GM23338 (cell line): ENCODE measurements around the gene PHF20. TPM values are rescaled to one million over a fixed set of nuclear protein-coding genes. Genes with fewer than 3 reads are reported as not detected.
A peak's percentile ranks its signal among the peaks of the same experiment; 100 is the strongest.

Experiments
- ATAC-seq: fragments of 200-7000 bp; cut with Tn5 transposase; 3 replicates; pipeline ENCODE4 v1.9.1; 2020
- DNase-seq: peaks from one replicate; pipeline ENCODE4 v3.0.0-alpha.2; 2015; ENCODE audit warnings: low spot score
- H2AFZ ChIP-seq: fragments of 200-600 bp; sonication (generic); 2 replicates; pipeline ENCODE4 v1.8.0; 2016; ENCODE audit warnings: antibody characterized with exemption, mild to moderate bottlenecking, moderate library complexity
- H3F3A ChIP-seq: fragments of 200-600 bp; sonication (generic); replicated peaks from 2 replicates; pipeline ENCODE4 v1.8.0; 2017; ENCODE audit warnings: antibody characterized with exemption, mixed run types, low read depth
- H3K27ac ChIP-seq: fragments of 200-600 bp; sonication (generic); 2 replicates; pipeline ENCODE4 v1.6.1; 2016; ENCODE audit warnings: low read depth
- H3K27me3 ChIP-seq: fragments of 200-600 bp; sonication (generic); 2 replicates; pipeline ENCODE4 v1.8.0; 2016; ENCODE audit warnings: mild to moderate bottlenecking, mixed run types, moderate library complexity; ENCODE audit not compliant: insufficient read depth
- H3K36me3 ChIP-seq: fragments of 200-600 bp; sonication (generic); 2 replicates; pipeline ENCODE4 v1.8.0; 2016; ENCODE audit warnings: mild to moderate bottlenecking; ENCODE audit not compliant: insufficient read depth
- H3K4me1 ChIP-seq: fragments of 200-600 bp; sonication (generic); 2 replicates; pipeline ENCODE4 v1.8.0; 2016; ENCODE audit warnings: mild to moderate bottlenecking, moderate library complexity; ENCODE audit not compliant: insufficient read depth
- H3K4me2 ChIP-seq: fragments of 200-600 bp; sonication (generic); 2 replicates; pipeline ENCODE4 v1.7.1; 2017; ENCODE audit warnings: mixed run types
- H3K4me3 ChIP-seq: fragments of 200-600 bp; sonication (generic); 2 replicates; pipeline ENCODE4 v1.6.1; 2016; ENCODE audit warnings: mixed run types
- H3K79me2 ChIP-seq: fragments of 200-600 bp; sonication (generic); replicated peaks from 2 replicates; pipeline ENCODE4 v1.8.0; 2017; ENCODE audit warnings: mild to moderate bottlenecking; ENCODE audit not compliant: insufficient read depth
- H3K9me2 ChIP-seq: fragments of 200-600 bp; sonication (generic); 2 replicates; pipeline ENCODE4 v1.8.0; 2017; ENCODE audit not compliant: insufficient read depth
- H4K20me1 ChIP-seq: fragments of 200-600 bp; sonication (generic); replicated peaks from 2 replicates; pipeline ENCODE4 v1.8.0; 2017; ENCODE audit warnings: mild to moderate bottlenecking; ENCODE audit not compliant: insufficient read depth
- H3K27ac Mint-ChIP-seq: 2 replicates; pipeline ENCODE4 v1.8.0; 2020; ENCODE audit warnings: inconsistent platforms, mild to moderate bottlenecking, moderate library complexity, mixed read lengths
- H3K27me3 Mint-ChIP-seq: 3 replicates; pipeline ENCODE4 v1.8.0; 2022; ENCODE audit warnings: low read depth, mild to moderate bottlenecking, moderate library complexity, mixed read lengths, inconsistent platforms; ENCODE audit not compliant: insufficient read depth, poor library complexity
- H3K36me3 Mint-ChIP-seq: 3 replicates; pipeline ENCODE4 v1.8.0; 2021; ENCODE audit warnings: low read depth, mild to moderate bottlenecking, inconsistent platforms, moderate library complexity, mixed read lengths
- H3K4me1 Mint-ChIP-seq: 3 replicates; pipeline ENCODE4 v1.8.0; 2020; ENCODE audit warnings: mild to moderate bottlenecking, inconsistent platforms, mixed read lengths
- H3K4me3 Mint-ChIP-seq: 3 replicates; pipeline ENCODE4 v1.8.0; 2021; ENCODE audit warnings: moderate library complexity, mild to moderate bottlenecking, inconsistent platforms, mixed read lengths
- H3K9me3 Mint-ChIP-seq: 3 replicates; pipeline ENCODE4 v1.8.0; 2020; ENCODE audit warnings: moderate library complexity, mild to moderate bottlenecking, inconsistent platforms, mixed read lengths
- CREB1 ChIP-seq: fragments of 250-450 bp; sonication (Bioruptor Pico); IDR thresholded peaks from 2 replicates; pipeline ENCODE4 v1.5.0; 2020; ENCODE audit warnings: low read depth, mild to moderate bottlenecking, moderate library complexity
- CTCF ChIP-seq, 2 experiments: fragments of 200-600 bp in 1 of 2; sonication (generic) in 1 of 2; conservative IDR thresholded peaks; 2 replicates each; pipeline versions ENCODE4 v1.5.1 to v1.6.1; 2016 to 2017; ENCODE audit warnings: antibody characterized with exemption in 2 of 2, low read depth in 2 of 2, mild to moderate bottlenecking in 2 of 2, moderate library complexity in 1 of 2
- ETS1 ChIP-seq: IDR thresholded peaks from 2 replicates; pipeline ENCODE4 v1.6.1; 2016; ENCODE audit warnings: antibody characterized with exemption
- EZH2 ChIP-seq: fragments of 200-600 bp; sonication (generic); IDR thresholded peaks from one replicate; pipeline ENCODE4 v1.8.0; 2017; ENCODE audit warnings: antibody characterized with exemption, mild to moderate bottlenecking, low read depth; ENCODE audit not compliant: unreplicated experiment
- EZH2phosphoT487 ChIP-seq: fragments of 200-600 bp; sonication (generic); IDR thresholded peaks from one replicate; pipeline ENCODE4 v1.8.1; 2018; ENCODE audit warnings: antibody characterized with exemption; ENCODE audit not compliant: unreplicated experiment
- JUNB ChIP-seq: IDR thresholded peaks from one replicate; pipeline ENCODE4 v1.6.1; 2016; ENCODE audit warnings: antibody characterized with exemption; ENCODE audit not compliant: unreplicated experiment
- NANOG ChIP-seq: IDR thresholded peaks from 2 replicates; pipeline ENCODE4 v1.6.1; 2016; ENCODE audit warnings: antibody characterized with exemption, borderline replicate concordance
- POLR2AphosphoS5 ChIP-seq: IDR thresholded peaks from 2 replicates; pipeline ENCODE4 v1.6.1; 2016; ENCODE audit warnings: antibody characterized with exemption, low read depth
- REST ChIP-seq: IDR thresholded peaks from one replicate; pipeline ENCODE4 v1.6.1; 2018; ENCODE audit warnings: antibody characterized with exemption; ENCODE audit not compliant: unreplicated experiment
- STAT1 ChIP-seq: IDR thresholded peaks from one replicate; pipeline ENCODE4 v1.6.1; 2016; ENCODE audit warnings: antibody characterized with exemption; ENCODE audit not compliant: unreplicated experiment
- ZNF114 ChIP-seq: fragments of 250-450 bp; sonication (Bioruptor Pico); IDR thresholded peaks from 2 replicates; pipeline ENCODE4 v1.5.0; 2020; ENCODE audit warnings: mild to moderate bottlenecking, moderate library complexity
- ZNF331 ChIP-seq: fragments of 250-450 bp; sonication (Bioruptor Pico); IDR thresholded peaks from 2 replicates; pipeline ENCODE4 v1.5.0; 2020; ENCODE audit warnings: low read depth, mild to moderate bottlenecking, moderate library complexity
- polyA plus RNA-seq: library from polyadenylated mRNA; unstranded; fragments of >200 nt; fragmentation: Nextera tagmentation; extraction: Ambion mirVana; gene quantifications from 2 replicates; pipeline ENCODE4 v1.2.1, GENCODE V29; 2016
- total RNA-seq: library from RNA; depleted of rRNA; stranded (reverse); fragments of >200 nt; shearing (Covaris generic); gene quantifications from 2 replicates; pipeline ENCODE4 v1.2.3, GENCODE V29; 2014

Gene PHF20
- total and polyA plus RNA-seq, 2 experiments from 2014 or later: 71.8 to 103 TPM

- Histone ChIP-seq H4K20me1 (peaks cover 2% of the 10 kb centered on the region; the same call in 1 of the 2 replicates), H3F3A (no peaks in the 10 kb centered on the region), H3K27me3 (no peaks in the 10 kb centered on the region), H3K9me2 (no peaks in the 10 kb centered on the region), H3K4me3 (no peak overlapping the region), H3K79me2 (peaks cover 4% of the 10 kb centered on the region), H2AFZ (no peak overlapping the region), H3K27ac (peak overlapping the region; percentile 43), H3K4me1 (no peaks in the 10 kb centered on the region), H3K36me3 (no peaks in the 10 kb centered on the region), H3K4me2 (no peak overlapping the region)
- Mint-ChIP-seq H3K4me1 (peaks cover 2% of the 10 kb centered on the region; the same call in 2 of the 3 replicates), H3K4me3 (no peak overlapping the region), H3K27me3 (peaks cover 4% of the 10 kb centered on the region), H3K9me3 (no peaks in the 10 kb centered on the region), H3K36me3 (peaks cover 26% of the 10 kb centered on the region), H3K27ac (no peak overlapping the region)
- peak; percentile 56 for ATAC-seq
- DNase-seq: peak; percentile 59
- TF ChIP-seq EZH2phosphoT487: no peak
- TF ChIP-seq CREB1 (CRISPR knock-in tag): no peak
- no peak for TF ChIP-seq ZNF114
- no peak for TF ChIP-seq STAT1
- TF ChIP-seq JUNB: no peak
- TF ChIP-seq CTCF (conservative IDR thresholded peaks at IDR 0.05; ENCODE audit: low read depth in 2 of 2): no peak
- no peak for TF ChIP-seq ETS1
- no peak for TF ChIP-seq NANOG
- TF ChIP-seq REST: no peak
- TF ChIP-seq POLR2AphosphoS5: no peak
- no peak for TF ChIP-seq ZNF331
- TF ChIP-seq EZH2: no peak
Observed at GRCh38 chr20:35823937-35824336, 52.1 kb downstream of the PHF20 start.
